HG03108 (cell line): ENCODE results near the gene ALDH8A1.
"Not testable (repeated sequence)": the region's sequence is repeated elsewhere in the genome, so short reads cannot be mapped to it uniquely, and the experiment has no call there.

Source experiments
- ATAC-seq: cut with Tn5 transposase; IDR thresholded peaks from one replicate; pipeline ENCODE4 v1.9.1; 2021; ENCODE audit warnings: moderate library complexity; ENCODE audit not compliant: unreplicated experiment

The ALDH8A1 gene

DNA sequence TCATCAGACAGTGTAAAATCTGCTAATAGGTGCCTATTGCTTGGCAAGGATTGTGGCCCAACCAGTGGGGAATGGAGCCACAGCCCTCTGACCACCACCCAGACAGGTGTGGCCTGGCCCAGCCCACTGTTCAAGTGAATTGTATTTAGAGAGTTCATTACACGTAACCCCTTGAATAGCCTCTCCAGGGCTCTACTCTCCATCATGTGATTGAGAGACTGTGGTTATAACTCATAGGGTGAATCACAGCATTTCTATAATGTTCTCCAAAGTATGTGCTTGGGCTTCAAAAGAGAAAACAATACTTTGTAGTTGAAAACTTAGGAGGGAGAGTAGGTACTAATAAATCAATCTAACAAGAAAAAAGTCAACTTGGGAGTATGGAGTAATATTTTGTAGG, 38.4 kb downstream of the ALDH8A1 start:
- no peak for ATAC-seq

DNA sequence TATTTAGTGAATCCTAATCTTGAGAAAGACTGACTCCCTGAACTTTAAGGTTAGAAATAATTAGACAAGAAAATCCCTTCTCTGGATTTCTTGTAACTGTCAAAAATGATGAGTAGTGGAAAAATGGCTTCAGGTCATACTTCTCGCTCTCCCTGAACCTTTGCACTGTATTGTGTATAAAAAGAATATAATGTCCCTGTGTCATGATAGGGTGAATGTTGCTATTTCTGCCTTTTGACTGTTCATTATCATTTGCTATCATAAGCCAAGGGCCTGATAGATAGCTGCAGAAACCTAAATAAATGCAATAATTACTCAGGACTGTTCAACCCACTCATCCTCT, 39.3 kb downstream of the ALDH8A1 start:
- no peak for ATAC-seq

DNA sequence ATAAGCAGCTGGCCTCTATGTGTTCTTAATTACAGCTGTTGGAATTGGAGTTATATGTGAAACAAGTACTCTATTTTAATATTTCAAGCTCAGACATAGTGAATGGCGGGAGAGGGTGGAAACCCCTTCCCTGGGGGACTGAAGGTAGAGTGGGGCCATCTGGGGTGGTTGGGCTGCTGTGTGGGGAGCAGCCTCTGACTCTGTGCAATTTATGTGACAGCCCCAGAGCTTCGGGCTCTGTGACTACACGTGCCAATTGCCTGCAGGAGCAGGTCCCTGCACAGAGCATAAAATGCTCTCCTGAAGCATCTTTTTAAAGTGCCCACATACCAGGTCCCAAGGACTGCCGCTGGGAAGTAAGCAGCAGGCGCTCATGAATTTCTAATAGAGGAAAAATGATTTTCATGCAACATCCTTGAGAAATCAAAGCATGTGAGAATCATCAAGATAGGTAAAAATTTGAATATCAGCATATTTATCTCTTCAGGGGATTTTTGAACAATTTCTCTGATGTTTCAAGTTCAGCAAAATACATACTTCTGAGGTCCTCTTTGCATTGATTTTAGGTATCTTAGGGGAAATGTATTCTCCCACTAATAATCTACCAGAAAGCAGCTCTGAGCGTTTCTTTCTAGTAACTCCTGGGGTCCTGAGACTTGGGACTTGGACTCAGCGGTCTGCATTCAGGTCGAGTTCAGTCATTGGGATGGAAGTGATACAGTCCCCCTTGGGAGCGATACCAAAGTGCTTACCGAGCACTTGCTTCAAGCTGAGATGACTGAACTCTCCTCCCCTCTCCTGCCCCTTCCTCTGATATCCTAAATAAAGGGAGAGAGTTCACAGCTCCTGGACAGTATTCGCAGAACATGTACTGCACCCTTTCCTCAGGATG, 40.0 kb downstream of the ALDH8A1 start:
- ATAC-seq, result no peak

DNA sequence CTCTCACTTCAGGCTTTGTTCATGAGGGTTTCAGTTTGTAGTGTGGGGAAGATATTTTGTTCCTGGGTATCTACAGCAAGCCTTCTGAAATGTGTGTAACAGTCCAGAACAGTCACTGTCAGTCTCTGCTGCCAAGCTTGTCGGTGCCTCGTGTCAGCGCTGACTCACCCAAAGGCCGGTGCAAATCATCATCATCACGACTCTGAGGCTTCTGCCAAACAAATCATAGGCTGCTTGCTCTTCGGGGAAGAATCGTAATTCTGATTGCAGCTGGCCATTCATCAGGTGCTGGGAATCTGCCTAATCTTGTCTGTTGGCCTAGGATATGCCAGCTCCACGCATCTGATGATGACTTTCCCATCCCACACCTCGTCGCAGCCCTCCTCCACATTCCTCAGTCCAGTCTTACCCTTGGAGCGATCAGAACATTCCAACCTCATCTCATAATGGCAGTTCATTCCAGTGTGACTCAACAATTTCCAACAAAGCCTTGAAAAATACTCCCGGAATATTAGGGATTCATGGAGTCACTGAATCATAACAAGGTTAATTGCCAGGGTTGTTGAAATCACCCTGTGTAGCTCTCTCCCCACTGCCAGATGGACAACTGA, 40.9 kb downstream of the ALDH8A1 start:
- no peak for ATAC-seq

DNA sequence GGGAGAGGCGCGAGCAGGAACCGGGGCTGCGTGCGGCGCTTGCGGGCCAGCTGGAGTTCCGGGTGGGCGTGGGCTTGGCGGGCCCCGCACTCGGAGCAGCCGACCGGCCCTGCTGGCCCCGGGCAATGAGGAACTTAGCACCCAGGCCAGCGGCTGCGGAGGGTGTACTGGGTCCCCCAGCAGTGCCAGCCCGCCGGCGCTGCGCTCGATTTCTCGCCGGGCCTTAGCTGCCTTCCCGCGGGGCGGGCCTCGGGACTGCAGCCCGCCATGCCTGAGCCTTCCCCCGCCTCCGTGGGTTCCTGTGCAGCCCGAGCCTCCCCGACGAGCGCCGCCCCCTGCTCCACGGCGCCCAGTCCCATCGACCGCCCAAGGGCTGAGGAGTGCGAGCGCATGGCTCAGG, 45.2 kb downstream of the ALDH8A1 start:
- not testable (repeated sequence) for ATAC-seq

DNA sequence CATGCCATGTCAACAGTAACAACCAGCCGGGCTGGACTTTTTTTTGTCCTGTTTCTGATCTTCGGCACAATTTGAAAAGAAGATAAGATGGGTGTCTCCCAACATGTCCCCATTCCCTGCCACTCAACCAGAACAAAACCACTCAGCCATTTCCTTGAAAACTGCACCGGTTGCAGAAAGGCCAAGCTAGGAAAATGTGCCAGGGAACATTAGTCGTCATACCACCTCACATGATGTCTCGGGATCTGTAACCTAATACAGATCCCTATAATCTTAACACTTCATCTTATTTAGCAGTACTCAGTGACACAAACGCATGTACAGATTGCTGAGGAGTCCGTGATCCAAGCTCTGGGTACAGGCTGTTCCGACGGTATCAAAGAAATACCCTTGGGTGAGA, 46.5 kb downstream of the ALDH8A1 start:
- no peak for ATAC-seq

DNA sequence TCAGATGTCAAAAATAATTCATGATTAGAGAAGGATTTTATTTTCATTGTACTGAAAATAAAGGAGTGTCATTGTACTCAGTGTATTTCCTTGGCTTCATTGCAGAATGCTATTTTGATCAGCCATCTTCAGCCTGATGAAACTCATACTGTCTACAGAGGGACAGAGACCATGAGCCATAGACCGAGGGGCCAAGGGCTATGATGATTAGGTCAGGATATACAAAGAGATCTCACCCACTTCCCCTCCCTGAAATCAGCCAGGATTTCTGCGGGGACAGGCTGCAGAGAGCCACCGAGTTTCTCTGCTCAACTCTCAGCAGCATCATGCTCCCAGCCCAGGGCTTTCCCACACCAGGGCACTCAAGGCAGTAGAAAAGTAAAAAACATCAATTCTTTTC, 47.0 kb downstream of the ALDH8A1 start:
- ATAC-seq, result no peak

DNA sequence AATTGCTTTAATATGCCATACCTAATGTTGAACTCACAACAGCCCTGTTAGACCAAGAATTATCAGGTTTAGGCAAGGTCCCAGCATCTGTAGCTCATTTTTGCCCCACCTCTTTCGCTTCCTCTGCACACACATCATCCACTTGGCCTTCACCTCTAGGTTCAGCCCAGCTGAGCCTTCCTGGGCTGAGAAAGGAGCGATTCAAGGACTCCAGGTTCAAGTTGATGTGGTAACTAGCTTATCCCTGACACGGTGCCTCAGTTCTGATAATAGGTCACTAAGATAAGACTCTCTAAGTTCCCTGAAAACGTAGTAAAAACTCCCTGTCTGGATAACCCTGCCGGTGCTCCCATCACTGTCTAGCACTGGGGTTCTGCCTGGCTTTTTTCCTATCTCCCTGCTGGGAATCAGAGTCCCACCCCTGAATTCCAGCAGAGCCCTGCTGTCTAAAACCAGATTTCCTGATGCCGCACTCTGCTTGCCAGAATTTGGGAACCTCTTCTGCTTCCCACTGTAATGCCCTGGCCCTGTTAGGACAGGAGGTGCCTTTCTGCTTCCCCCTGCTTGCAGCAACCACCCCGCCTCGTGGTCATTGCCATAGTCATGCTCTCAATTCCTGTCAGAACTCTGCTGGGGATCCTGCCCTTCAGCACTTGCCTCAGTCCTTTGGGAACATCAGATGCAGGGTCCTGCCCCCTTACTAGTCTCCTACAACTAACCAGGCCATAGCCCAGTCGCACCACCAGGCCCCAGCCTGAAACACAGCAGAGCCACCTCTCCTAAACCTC, 47.6 kb downstream of the ALDH8A1 start:
- no peak for ATAC-seq

DNA sequence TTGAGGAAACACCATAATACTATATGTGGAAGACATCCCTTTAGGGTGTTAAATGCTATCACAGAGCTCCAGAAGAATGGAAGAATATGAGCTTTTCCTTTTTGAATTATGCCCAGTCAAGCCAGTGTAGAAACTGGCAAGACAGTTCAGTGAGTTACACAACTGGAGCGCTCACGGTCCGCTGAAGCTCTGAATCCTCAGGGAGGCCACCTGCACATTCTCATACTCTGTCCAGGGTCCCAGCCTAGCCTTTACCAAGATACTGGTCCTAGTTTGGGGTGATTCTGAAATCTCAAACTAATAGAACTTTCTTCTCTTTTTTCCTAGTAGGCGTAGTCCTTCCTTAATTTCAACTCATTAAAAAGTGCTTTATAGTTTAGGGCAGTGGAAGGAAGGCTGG, 51.3 kb downstream of the ALDH8A1 start:
- no peak for ATAC-seq

DNA sequence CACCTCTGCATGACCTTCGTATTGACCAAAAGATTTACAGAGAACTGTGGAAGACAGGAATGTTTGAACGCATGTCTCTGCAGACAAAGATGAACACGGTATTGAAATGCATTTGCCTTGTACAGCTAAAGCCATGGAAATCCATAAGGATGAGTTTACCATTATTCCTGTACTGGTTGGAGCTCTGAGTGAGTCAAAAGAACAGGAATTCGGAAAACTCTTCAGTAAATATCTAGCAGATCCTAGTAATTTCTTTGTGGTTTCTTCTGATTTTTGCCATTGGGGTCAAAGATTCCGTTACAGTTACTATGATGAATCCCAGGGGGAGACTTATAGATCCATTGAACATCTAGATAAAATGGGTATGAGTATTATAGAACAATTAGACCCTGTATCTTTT, 51.7 kb downstream of the ALDH8A1 start:
- ATAC-seq, result not testable (repeated sequence)

DNA sequence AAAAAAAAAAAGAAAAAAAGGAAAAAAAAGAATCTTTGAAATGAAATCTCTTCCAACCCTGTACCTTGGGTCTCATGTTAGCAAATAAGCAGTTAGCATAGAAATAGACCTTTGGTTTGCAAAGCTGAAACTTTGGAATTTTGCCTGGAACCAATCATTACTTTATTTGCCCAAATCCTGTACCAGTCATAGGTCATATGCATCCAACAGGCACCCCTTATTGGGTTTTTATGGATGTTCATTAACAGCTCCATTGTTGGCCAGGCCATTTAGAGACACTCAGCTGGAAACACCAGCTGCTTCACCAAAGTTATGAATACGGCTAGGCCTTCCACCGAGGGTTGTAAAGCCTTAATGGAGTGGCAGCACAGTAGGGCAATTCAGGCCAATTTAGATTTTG, 53.0 kb downstream of the ALDH8A1 start:
- ATAC-seq, result no peak

DNA sequence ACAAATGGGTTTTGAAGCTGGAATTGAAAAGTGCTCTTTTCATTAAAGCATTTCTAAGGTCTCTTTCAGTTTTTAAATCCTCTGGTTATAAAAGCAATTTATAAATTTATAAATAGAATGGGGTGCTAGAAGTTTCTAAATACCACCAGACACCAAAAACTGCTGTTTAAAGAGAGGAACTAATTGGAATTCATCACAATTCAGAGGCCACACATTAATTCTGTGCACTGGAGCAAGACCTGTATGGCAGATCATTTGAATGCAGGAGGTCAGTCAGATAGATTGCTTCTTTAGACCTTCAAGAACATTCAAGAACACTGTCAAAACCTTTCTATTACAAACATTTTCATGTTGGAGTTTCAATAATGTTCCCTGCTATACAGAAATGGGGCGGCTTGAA, 55.1 kb downstream of the ALDH8A1 start:
- ATAC-seq, result no peak

DNA sequence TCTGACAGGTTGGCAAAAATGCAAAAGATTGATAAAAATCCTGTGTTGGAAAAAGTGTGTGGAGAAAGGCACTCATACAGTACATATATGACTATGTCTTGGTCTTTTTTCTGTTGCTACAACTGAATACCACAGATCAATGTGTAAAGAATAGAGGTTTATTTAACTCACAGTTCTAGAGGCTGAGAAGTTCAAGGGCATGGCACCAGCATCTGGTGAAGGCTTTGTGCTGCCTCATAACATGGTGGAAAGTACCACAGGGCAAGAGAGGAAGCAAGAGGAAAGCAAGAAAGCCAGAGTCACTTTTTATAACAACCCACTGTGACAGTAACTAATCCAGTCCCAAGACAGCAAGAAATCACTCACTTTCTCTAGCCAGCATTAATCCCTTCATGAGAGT, 57.5 kb downstream of the ALDH8A1 start:
- no peak for ATAC-seq

DNA sequence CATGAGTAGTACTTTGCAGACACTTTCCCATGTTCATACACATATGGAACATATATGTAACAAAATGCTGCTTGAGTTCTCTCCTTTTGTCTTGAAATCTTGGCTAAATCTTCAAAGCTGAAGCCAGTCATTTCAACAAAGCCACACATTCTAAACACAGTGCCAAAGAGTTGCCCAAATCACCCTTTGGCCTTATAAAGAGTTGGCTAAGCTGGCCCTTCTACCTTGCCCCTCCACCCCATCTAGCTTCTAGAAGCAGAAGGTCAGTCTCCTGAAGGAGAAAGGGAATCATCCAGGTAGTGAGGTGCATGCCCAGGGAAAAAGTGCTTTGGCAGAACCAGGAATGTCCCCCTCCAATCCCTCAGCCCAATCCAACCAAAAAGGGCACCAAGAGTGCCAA, 58.3 kb downstream of the ALDH8A1 start:
- no peak for ATAC-seq

DNA sequence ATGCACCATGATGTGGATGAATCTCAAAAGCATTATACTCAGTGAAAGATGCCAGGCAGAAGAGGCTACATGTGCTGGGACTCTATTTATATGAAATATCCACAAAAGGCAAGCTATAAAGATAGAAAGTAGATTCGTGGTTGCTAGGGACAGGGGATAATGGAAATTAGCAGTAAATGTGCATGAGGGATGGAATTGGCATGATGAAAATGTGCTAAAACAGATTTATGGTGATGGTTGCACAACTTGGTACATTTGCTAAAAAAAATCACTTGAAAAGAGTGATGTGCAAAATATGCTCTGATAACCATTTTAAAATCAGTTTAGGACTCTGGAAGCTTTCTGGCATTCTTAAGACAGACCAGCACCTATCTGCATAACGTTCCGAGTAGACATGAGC, 61.6 kb downstream of the ALDH8A1 start:
- no peak for ATAC-seq

DNA sequence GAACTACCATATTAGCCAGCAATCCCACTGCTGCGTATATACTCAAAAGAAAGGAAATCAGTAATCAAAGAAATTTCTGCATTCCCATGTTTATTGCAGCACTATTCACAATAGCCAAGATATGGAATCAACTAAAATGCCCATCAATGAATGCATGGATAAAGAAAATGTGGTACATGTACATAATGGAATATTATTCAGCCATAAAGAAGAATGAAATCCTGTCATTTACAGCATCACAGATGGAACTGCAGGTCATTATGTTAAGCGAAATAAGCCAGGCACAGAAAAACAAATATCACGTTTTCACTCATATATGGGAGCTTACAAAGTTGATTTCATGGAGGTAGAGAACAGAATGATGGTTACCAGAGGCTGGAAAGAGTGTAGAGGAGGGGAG, 65.1 kb downstream of the ALDH8A1 start:
- no peak for ATAC-seq

DNA sequence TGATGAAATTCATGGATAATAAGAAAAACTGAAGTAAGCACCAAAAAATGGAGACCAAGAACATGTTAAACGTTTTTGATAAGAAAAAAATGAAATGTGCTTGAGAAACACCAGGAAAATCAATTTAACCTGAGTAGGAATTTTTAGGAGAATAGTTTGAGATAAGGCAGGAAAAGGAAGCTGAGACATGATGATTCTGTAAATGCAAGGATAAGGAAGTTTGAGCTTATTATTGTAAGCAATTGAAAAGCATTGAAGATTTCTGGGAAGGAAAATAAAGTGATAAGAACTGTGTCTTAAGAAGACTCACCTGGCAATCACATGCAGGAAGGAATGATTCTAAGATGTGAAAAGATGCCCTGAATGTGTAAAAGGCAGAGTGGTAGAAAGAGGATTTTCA, 66.6 kb downstream of the ALDH8A1 start:
- ATAC-seq, result no peak

DNA sequence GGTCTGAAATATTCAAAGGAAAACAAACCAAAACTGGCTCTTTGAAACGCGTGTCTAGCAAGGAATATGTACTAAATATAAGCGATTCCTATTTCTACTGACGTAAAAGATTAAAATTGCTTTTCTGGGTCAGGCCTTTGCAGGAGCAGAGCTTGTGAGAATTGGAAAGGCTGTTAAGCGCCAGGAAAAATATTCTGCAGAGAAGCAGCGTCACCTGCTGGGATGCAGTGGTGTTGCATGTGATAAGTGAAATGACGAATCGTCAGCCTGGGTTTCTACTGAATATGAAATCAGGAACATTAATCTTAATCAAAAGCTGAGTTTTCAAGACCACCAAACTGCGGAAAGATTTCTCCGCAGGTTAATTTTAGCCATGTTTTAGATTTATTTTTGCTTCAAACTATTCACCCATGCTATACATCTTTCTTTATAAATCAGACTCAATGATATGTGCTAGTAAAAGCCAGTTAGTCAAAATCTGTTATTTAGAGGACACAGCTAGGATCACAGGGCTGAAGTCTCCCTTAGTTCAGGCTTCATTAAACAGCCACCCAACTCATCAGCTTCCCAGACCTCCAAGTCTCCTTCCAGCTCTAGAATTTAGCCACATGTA, 67.4 kb downstream of the ALDH8A1 start:
- ATAC-seq, result peak; percentile 57

DNA sequence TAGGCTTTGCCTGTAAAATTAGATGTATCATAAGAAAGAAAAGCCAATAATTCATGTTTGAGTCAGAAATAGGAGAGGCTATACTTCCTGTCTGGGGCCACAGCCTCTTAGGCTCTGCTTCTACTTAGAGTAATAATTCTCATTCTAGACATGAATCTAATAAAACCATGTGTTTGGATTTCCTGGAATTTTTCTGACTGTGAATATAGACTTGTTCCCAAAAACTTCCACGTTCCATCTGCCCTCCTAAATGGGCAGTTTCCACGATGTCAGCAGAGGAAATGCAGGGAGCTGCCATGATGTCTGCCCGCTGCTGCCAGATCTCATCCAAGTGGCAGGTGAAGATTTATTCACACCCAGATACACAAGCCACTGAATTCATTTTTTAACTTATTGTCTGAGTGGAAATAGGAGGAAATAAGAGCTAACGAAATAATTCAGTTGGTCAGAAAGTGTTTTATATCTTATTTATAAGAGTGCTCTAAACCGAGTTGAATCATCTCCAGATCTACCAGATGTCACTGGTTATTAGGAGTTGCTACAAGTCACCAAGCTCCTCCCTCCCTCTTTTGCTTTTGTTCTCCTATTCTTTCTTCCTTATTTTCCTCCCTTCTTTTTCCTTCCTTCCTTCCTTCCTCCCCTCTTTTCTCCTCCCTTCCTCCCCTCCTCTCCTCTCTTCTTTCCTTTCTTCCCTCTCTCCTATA, 69.3 kb downstream of the ALDH8A1 start:
- ATAC-seq, result no peak

DNA sequence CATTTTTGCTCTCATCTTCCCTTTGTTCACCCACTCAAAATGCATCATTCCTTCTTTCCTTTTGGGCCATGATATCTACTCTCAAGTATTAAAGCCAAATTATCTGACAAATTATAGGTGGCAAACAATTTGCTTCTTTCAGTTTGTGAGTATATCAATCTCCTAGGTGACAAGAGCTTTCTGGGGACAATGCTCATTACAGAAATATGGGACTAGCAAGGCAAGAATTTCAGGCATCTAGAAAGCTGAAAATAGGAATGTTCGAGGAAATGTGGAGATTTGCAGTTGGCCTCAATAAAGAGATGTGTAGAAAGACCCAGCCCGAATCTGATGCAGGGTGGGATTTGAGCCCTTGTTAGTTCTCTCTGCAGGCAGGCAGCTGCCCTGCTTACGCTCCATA, 71.8 kb downstream of the ALDH8A1 start:
- no peak for ATAC-seq

DNA sequence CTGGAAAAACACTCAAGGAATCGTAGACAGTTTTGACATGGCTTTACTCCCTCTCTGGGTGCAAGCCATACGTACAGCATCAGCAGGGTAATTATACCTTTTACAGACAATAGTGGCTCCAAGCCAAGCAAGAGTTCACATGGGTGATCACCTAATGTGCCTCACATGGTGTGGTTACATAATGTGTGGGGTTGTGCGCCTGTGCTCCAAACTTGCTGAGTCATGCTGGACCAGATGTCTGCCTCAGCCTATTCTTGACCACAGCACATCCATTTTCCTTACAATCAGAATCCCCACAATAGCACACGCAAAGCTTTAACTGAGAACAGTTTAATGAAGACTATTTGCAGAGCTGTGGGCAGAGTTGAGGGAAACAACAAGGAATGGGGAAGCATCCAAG, 74.5 kb downstream of the ALDH8A1 start:
- ATAC-seq, result no peak
